Measurements from ENCODE around the gene PSMA4.
"Not testable (repeated sequence)": the region's sequence is repeated elsewhere in the genome, so short reads cannot be mapped to it uniquely, and the experiment has no call there.

Gene PSMA4

GRCh38 chr15:78552597-78552996, 12.4 kb downstream of the PSMA4 start:
- DNase-seq = no peak

GRCh38 chr15:78560201-78560600, 20.0 kb downstream of the PSMA4 start:
- DNase-seq = not testable (repeated sequence)

GRCh38 chr15:78561490-78561889, 21.2 kb downstream of the PSMA4 start:
- no peak for DNase-seq

GRCh38 chr15:78563092-78563491, 22.8 kb downstream of the PSMA4 start:
- DNase-seq = no peak

GRCh38 chr15:78564743-78565096, 24.5 kb downstream of the PSMA4 start:
- DNase-seq = no peak

GRCh38 chr15:78565097-78565950, 25.1 kb downstream of the PSMA4 start, which contains the start of gene CHRNA5:
Gene CHRNA5 (plus strand): TSS chr15:78565520. CDS start chr15:78565720, 200 bp downstream.
- DNase-seq = peak; percentile 78

GRCh38 chr15:78565951-78566774, 25.9 kb downstream of the PSMA4 start:
- DNase-seq = no peak

- no peak for DNase-seq
Measured at GRCh38 chr15:78567531-78567930, 27.3 kb downstream of the PSMA4 start.

- DNase-seq = no peak
Measured at GRCh38 chr15:78570710-78571109, 30.5 kb downstream of the PSMA4 start.

GRCh38 chr15:78571382-78571781, 31.1 kb downstream of the PSMA4 start:
- no peak for DNase-seq

- no peak for DNase-seq
Measured at GRCh38 chr15:78573416-78573815, 33.2 kb downstream of the PSMA4 start.

- DNase-seq = no peak
Measured at GRCh38 chr15:78574944-78575343, 34.7 kb downstream of the PSMA4 start.

GRCh38 chr15:78597583-78597982, 57.3 kb downstream of the PSMA4 start:
- no peak for DNase-seq

GRCh38 chr15:78598348-78598747, 58.1 kb downstream of the PSMA4 start:
- DNase-seq = no peak

GRCh38 chr15:78599189-78599588, 58.9 kb downstream of the PSMA4 start:
- no peak for DNase-seq
